CD4-positive, alpha-beta T cell treated with Interleukin-17A for 1 hour (primary cell): Measurements from ENCODE around the gene SHPK.

Experiments
- DNase-seq: peaks from one replicate; pipeline ENCODE4 v3.0.0-alpha.2; 2020

Gene SHPK

DNA sequence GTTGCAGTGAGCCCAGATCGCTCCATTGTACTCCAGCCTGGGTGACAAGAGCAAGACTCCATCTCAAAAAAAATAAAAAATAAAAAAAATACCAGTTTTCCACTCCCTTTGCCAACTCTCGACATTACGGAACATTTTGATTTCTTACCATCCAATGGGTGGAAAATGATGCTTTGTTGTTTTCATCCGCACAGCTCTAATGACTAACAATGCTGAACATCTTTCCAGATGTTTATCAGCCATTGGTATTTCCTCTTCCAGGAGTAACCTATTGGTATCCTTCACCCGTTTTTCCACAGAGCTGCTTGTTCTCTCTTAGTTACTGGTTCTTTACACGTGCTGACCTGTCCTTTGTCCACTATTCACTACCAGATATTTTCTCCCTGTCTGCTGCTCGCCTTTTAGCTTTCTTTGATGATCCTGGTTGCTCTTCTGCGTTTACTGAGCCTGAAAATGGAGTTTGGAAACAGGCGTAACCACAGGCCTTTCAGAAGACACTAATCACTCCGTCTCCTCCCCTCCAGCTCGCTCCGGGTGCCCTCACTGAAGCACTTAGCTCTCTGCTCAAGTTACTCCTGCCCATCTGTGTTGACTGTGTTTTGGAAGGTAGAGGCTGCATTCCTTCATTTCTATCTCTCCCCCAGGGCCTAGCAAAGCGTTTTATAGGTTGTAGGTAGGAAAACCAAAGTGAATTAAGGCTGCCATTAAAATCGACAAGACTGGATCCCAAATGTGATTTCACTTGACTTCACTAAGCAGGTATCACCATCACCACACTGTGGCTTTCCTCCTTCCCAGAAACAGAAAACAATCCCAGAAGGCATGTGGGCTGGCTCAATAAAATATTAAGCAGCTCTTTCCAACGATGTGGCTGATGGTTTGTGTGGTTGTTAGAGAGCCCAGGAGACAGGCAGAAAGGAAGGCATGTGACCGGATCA lies 8.9 kb downstream of the SHPK start:
- DNase-seq, result no peak

DNA sequence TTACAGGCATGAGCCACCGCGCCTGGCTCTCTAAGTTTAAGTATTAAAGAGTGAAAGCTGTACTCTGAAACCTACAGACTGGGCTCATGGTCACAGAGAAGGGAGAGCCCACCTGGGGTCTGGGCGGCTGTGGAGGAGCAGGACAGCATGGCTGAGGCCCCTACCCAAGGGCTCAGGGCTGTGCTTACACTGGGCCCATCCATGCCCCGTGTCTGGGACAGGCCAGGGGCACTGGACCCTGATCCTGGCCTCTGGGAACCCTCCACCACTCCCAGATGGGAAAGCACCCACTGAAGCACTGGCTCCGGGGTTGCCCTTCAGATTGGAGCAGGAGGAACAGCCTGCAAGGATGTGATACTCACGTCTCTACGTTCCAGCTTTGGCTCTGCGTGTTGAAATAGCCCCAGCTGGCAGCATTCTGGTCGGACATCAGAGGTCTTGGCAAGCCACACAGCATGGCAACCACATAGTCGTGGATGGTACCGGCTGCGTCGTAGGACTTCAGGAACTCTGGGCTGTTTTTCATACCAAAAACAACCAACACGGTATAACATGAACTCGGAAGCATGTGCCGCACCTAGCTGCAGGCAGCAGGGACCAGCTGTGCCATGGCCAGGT lies 13.0 kb downstream of the SHPK start:
- no peak for DNase-seq

DNA sequence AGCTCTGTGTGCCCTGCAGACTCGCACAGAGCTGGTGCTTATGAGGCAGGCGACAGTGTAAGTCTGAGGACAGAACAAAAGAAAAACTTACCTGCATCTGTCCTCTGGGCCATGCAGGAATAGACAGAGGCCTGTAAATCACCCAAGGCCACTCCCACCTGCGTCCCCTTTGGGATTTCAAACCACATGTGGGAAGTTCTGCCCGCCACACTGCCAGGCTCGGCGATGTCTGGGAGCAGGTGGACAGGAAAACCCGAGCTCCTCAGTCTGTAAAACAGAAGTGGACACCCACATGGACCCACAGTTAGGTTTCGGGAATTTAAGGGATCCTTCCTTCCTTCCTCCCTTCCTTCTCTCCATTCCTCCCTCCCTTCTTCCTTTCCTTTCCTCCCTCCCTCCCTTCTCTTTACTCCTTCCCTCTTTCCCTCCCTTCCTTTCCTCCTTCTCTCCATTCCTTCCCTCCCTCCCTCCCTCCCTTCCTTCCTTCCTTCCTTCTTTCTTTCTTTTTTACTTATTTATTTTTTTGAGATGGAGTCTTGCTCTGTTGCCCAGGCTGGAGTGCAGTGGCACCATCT lies 14.8 kb downstream of the SHPK start:
- no peak for DNase-seq

DNA sequence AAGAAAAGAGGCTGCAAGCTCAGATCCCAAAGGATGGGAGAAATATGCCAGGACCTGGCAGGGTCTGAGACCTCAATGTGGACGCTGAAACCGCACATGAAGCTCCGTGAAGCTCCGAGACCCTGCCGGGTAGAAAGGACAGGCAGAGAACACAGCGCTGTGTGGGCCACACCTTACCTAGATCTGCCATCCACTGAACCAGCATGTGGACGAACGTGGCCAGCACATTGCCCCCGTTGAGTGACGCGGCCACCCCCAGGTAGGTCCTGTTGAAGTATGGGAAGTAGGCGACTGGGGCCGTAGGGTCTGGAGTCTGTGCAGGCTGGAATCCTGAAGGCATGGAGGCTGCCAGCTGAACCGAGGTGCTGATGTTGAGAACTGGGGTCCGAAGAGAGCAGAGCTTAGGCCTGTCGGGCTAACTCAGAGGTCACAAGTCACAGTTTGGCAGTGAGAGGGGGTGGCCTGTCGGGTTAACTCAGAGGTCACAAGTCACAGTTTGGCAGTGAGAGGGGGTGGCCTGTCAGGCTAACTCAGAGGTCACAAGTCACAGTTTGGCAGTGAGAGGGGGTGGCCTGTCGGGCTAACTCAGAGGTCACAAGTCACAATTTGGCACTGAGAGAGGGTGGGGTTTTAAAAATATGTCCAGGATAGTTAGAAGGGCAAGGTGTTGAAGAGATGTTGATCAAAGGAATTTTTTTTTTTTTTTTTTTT lies 20.7 kb downstream of the SHPK start:
- DNase-seq, result no peak

DNA sequence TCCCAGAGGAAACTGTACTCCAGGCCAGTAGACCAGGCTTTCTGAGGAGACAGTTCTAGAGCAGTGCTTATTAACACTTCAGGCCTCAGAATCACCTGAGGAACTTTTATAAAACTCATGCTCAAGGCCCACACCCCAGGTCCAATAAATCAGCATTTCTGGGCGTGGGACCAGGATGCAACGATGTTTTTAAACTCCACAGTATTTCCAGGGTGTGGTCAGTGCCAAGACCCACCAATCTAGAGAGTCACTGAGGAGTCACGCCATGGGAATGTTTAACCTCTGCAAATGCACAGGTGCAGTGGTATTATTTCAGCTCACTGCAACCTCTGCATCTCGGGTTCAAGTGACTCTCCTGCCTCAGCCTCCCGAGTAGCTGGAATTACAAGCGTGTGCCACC lies 22.9 kb downstream of the SHPK start:
- no peak for DNase-seq

DNA sequence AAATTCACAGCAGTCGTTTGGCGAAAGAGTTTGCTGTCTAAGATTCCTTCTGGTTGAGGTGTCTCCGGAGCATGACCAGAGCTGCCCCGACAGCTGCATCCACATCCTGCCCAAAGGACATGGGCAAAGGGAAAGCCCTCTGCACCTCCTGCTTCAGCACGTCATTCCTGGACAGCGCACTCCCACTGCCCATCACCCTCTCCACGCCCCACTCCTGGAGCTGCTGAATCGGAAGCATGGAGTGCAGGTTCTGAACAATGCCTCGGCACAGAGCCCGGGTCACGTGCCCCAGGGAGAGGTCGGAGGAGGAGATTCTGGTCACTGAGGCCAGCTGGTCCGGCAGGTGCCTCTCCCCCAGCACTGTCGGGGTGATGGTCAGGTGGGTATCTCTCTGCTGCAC lies 25.5 kb downstream of the SHPK start:
- DNase-seq, result no peak

DNA sequence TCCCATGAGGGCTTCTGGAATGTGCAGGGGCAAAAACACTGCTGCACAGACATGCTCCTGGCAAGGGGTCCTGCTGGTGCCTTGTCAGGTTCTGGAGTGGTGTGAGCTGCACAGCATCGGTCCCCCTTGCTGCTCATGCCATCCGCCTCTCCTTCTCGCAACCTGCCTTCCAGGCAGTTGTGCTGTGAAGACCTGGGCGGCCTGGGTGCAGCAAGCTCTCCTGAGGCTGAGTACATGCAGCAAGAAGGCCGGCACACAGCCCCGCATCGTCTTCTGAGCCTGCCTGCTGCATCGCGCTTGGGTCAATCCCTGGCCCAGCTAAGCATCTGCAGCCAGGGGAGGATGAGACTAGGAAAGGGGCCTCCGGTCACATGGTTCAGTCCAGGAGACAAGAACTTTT lies 26.4 kb downstream of the SHPK start:
- no peak for DNase-seq

DNA sequence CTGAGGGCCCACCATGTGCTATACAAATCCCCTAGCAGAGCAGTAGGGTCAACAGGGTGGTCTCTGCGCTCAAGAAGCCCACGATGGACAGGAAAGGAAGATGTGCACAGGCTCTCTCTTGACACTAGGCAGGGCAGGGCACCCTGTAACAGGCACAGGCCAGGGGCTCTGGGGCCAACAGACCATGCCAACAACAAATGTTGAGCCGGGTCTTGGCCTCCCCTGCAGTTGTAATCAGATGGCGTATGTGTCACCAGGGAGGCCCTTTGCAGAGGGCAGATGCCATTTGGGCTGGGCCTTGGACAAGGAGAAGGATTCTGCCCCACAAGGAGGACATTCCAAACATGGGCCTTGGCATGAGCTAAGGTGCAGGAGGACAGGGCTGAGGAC lies 32.2 kb downstream of the SHPK start:
- no peak for DNase-seq

DNA sequence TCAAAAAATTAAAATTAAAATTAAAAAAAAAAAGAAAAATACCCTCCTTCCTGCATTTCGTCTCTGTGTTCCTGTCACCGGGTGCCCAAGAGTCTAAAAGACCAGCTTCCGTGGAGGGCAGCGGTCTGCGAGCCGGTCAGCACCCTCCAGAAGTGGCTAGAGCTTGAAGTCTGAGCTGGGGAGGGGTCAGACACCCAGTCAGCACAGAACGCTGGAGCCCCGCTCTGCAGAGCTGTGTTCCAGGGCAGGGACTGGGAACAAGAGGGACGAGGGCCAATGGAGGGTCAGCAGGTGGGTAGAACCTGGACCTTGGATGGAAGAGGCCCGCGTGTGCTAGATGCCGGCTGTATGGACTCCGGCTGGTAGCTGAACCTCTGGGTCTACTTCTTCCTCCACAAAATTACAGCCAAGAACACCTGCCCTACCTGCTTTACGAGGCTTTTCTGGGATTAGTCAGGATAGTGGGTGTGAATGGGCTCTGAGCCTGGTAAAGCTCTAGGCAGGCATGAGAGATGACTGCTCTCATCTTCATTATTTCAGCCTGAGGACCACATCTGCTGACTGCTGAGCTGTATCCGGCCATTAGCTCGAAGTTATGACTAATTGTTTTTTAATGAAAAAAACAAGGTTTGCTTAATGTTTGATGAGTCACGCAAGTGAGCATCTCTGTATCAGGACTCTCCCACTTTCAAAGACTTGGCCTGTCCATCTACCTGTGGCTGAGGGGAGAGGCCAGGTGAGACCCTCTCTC lies 32.8 kb downstream of the SHPK start:
- DNase-seq, result no peak

DNA sequence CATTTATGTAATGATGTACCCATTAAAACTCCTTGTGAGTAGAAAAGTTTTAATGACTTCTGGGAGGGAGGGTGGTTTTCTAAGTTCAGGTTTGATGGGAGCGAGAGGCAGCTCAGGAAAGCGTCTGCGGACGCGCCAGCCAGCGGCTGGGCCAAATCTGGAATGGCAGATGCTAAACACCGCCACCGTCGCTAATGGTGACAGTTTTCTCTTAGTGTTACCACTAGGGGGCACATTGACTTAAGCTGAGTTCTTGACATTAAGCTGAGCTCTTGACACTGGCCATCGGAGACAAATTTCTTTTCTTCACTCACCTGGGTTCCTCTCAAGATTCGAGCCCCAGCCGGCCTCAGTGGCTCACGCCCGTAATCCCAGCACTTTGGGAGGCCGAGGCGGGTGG lies 33.6 kb downstream of the SHPK start:
- DNase-seq, result peak; percentile 28

DNA sequence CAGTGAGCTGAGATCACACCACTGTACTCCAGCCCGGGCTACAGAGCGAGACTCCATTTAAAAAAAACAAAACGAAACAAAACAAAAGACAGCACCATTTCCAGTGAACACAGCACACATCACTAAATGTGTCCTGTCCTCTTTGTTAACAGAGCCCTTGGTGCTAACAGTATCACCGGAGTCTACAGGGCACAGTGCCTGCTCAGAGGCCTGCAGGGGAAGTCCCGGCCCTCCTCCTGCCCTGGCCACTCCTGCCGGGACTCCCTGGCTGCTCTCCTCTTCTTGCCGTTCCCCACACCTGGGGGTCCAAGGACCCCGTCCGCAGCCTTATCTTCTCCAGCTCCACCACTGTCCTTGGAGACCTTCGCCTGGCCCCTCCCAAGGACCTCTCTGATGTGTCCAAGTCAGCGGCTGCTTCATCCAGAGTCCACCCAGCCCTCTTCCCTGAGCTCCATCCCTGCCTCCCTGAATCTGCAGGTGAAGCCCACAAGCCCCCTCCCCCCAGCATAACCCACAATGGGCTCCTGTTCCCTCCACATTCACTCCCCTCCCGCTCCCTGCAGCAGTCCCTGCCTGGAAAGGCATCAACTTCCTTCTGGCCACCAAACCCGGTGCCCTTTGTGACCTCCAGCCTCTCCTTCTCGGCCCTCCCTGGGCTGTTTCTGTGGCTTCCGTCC lies 35.4 kb downstream of the SHPK start:
- DNase-seq, result no peak

DNA sequence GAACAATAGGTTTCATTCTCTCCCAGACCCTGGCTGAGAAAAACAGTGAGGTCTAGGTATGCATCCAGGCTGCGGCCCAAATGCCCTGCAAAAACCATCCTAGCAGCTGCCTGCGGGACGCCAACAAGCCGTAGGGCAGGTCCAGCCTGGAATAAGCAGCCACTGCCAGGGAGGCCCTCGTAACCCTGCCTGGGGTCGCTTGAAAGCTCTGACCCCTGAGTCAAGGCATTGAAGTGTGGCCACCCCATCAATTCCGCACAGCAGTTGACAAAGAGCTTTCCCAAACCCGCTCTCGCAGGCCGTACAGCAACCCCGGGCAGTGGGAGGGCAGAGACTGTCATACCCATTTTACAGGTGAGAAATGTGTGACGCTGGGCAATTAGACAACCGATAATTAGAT lies 38.0 kb downstream of the SHPK start:
- DNase-seq, result no peak

DNA sequence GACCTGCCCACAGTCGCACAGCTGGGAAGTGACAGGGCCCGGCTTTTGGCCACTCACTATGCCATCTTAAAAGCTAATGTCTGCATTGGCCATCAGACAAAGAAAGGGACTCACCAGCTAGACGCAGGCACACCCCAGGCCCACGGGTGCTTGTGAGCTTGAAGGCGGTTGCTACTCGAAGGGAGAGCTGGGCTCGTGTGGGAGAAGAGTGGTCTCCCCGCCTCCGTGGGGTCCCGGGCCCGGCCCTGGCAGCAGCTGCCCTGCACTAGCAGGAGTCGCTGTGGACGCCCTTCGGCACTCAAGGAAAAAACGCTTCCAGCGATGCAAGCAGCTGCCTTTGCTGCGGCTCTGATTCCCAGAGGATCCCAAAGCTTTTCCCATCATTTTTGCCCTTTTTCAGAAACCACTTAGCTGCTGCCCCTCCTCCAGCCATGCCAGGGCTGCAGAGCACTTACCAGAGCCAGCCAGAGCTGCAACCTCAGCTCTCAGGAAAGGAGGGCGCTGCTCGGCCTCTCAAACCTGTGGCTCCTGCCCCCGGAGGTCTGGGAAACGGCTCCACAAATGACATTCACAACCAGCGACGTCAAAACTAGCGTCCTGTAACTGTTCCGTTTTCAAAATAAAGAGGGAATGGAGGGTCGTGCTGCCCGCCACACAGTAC lies 39.1 kb downstream of the SHPK start:
- no peak for DNase-seq

DNA sequence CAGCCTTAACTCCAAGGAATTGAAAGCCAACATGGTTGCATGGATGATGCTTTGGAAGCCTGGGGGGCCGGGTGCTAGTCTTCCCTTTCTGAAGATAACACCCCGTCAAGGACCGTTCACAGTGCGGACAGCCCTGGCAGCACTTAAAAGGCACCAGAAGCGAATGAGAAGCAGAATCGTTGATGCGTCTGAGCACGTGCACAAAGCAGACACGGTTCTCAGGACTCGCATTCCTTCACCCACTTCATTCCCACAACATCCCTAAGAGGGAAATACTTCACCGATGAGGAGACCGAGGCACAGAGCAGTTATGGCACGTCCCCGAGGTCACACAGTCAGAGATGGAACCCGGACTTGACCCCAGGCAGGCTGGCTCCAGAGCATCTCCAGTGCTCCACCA lies 41.1 kb downstream of the SHPK start:
- no peak for DNase-seq

DNA sequence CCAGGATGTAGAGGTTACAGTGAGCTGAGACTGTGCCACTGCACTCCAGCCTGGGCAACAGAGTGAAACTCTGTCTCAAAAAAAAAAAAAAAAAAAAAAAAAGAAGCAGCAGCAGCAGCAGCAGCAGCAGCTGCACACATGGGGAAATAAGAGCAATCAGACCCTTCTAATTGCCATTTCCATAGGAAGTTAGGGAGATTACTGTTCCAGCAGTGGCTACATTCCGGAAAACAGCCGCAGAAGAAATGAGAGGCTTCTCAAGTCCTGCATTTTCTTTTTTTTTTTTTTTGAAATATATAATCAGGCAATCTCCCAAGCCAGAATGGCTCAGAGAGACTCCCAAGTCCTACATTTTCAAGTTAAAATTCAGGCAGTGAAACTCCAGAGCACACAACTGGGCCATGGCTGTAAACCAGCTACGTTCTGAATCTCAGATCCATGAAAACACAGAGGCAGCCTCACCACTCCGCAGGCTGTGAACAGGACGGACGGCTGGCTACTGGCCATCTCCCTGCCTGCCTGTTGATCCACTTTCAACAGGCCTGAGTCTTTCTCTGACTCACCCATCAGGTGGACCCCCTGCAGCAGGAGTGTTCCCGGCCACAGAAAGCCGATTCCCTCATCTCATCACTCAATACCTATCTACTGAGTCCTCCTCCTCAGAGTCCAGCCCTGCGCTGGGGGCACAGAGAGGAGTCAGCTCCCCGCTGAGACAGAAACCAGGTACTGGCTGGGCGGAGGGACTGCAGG lies 41.8 kb downstream of the SHPK start:
- DNase-seq, result no peak

DNA sequence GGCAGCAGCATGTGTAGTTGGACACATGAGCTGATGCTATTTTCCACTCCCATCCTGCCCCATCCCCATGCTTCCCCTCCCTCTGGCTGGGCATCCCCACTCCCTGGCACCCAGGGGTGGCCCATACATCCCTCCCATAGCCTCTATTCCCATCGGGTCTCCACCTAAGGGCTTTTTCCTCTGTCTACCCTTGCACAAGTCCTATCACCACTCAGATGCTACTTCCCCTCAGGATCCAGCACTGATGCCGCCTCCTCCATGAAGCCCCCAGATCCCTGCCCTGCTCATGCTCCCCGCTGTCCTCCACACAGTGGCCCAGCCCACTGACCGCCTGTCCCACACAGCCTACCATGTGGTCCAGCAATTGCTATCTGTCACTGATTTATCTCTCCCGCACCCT lies 42.7 kb downstream of the SHPK start:
- DNase-seq, result no peak

DNA sequence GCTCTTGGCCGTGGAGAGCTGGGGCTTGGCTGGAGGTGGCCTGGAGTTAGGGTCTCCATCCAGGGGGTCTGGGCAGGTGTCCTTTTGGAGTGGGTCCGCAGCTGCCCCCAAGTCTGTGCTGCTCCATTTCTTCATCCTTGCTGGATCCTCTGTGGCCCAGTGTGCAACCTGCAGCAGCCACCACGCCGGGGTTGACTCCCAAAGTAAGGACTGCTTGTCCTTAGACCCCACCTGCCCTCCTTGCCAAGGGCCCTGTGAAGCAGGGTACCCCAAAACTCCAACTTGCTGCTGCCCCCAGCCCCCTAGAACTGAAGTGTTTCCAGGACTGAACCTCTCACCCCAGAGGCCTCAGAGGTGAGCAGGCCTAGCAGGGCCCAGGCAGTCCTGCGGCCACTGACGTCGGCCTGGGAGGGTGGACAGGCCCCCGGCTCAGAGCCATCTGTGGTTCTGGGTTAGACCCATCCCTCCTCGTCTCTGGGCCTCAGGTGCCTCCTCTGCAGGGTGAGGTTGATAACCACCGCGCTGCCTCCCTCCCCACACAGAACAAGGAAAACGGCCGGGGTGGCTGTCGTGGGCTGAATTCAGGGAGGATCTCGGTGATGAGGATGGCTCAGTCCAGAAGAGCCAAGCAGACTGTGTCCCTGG lies 43.7 kb downstream of the SHPK start:
- DNase-seq, result no peak

DNA sequence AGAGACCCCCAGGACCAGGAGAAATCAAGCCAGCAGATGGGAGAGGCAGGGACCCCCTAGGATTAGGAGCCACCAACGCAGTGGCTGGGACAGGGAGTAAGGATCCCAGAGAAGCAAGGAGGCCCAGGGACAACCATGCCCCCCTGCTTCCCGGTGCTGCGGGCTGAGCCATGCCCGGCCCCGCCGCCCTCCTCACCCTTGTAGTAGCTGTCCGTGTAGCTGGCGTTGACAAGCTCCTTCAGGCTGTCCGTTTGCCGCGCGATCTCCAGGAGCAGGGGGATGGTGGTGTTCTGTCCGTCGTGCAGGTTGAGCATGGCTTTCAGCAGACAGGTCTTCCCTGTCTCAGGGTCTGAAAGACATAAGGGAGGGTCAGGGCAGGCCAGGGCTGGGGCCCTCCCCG lies 45.3 kb downstream of the SHPK start:
- no peak for DNase-seq

DNA sequence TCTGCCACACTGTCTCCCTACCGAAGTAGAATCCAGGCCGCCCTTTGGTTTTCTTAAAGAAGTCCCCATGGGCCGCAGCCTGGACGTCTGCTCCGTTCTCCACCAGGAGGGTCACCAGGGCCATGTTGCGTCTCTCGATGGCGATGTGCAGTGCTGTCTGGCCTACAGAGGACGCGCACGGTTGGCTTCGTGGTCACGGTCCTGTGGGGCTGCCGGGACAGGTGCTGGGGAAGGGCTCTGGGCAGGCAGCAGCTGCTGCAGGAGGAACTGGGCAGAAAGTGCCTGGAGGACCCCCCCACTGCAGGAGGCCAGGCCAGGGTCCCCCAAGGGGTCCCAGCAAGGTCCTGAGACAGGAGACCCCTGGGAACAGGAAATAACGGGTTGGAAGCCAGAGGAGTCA lies 45.8 kb downstream of the SHPK start:
- DNase-seq, result no peak

DNA sequence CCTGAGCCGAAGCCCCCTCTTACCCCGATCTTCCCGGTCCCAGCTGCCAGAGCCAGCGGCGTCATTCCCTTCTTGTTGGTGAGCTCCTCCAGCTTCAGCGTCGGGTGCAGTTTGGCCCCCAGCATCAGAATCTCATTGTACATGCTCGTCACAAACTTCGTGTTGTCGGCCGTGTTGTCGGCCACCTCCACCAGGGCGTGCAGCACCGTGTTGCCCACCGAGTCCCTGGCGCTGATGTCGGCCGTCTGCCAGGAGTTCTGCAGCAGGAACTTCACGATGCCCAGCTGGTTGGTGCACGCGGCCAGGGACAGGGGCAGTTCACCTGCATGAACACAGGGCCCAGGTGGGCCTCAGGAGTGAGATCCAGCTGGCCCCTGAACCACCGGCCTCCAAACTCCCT lies 46.3 kb downstream of the SHPK start:
- DNase-seq, result no peak
